Measurements from ENCODE around the gene SPATA31C1. TPM values are rescaled to one million over a fixed set of nuclear protein-coding genes. Genes with fewer than 3 reads are reported as not detected.

Gene SPATA31C1
- total and polyA plus RNA-seq, 2 donors (not counting 3 experiments of a cell fraction or from before 2014, with no cell fraction given), result not detected

GRCh38 chr9:87874304-87874623, 43.5 kb upstream of the SPATA31C1 start:
- intact Hi-C loops (cut with micrococcal nuclease) (no loop called here), dilution Hi-C loops (cut with MboI; ENCODE audit: extremely low pct_ligation_motif_present, low sequenced_read_pairs) (no loop called here)
- Histone ChIP-seq H3K9ac (replicated peaks; ENCODE audit: extremely low read depth, insufficient read depth, low read length) (no peak overlapping the region), H3K4me1 (ENCODE audit: control insufficient read depth, extremely low read depth, insufficient read depth, low read length) (no peaks in the 10 kb centered on the region), H3K79me2 (ENCODE audit: control insufficient read depth, insufficient read depth, low read length) (no peaks in the 10 kb centered on the region), H4K20me1 (replicated peaks; ENCODE audit: control insufficient read depth, extremely low read depth, insufficient read depth, low read length) (no peaks in the 10 kb centered on the region), H3K4me3 (replicated peaks in 1 of 3; ENCODE audit: insufficient read depth in 1 of 3, low read depth in 1 of 3, low read length in 3 of 3) (no peak overlapping the region), H3K9me3 (replicated peaks; ENCODE audit: control insufficient read depth, insufficient read depth, low read length) (no peaks in the 10 kb centered on the region), H3K9me1 (replicated peaks; ENCODE audit: control insufficient read depth, extremely low read depth, insufficient read depth, low read length) (no peaks in the 10 kb centered on the region), H3K27me3 (ENCODE audit: control insufficient read depth in 2 of 2, insufficient read depth in 2 of 2, low read length in 2 of 2) (no peaks in the 10 kb centered on the region), H3K4me2 (ENCODE audit: insufficient read depth, low read length) (no peak overlapping the region), H3K36me3 (ENCODE audit: control insufficient read depth in 2 of 2, extremely low read depth in 1 of 2, insufficient read depth in 2 of 2, low read length in 2 of 2) (no peaks in the 10 kb centered on the region), H2AFZ (ENCODE audit: low read depth, low read length) (no peak overlapping the region), H3K27ac (ENCODE audit: insufficient read depth, low read depth, low read length) (no peak overlapping the region)
- DNase-seq (ENCODE audit: low read depth, low spot score) (no peak), FAIRE-seq (no peak)
- TF ChIP-seq EZH2 (IDR thresholded peaks at IDR 0.05; ENCODE audit: borderline replicate concordance, low read depth, low read length, severe bottlenecking) (no peak), FOS (IDR thresholded peaks at IDR 0.05; ENCODE audit: borderline replicate concordance, insufficient read depth, low read length) (no peak), JUN (IDR thresholded peaks at IDR 0.05; ENCODE audit: borderline replicate concordance, insufficient read depth, insufficient read length, low read depth) (no peak), MAX (IDR thresholded peaks at IDR 0.05; ENCODE audit: insufficient read depth, insufficient read length) (no peak), MYC (IDR thresholded peaks at IDR 0.05; ENCODE audit: low read depth, low read length) (no peak), CTCF (IDR thresholded peaks at IDR 0.05; ENCODE audit: extremely low read depth in 1 of 2, insufficient read depth in 1 of 2, low read depth in 1 of 2, low read length in 2 of 2) (no peak), POLR2A (IDR thresholded peaks at IDR 0.05; ENCODE audit: low read depth, low read length) (no peak), GATA2 (IDR thresholded peaks at IDR 0.05; ENCODE audit: insufficient read depth, insufficient read length, low read depth, low read length) (no peak), POLR2AphosphoS5 (IDR thresholded peaks at IDR 0.05; ENCODE audit: insufficient read depth, low read depth, low read length) (no peak)
- ChIA-PET POLR2A (no interaction called here), CTCF (no interaction called here)
- BruUV-seq (replicated peaks), result no TSS peak
